T47D (cell line): Measurements from ENCODE around the gene PYCARD.
A peak's percentile ranks its signal among the peaks of the same experiment; 100 is the strongest.

Source experiments
- DNase-seq, 2 experiments: peaks; one replicate each; pipeline versions ENCODE4 v3.0.0 to v3.0.0-alpha.2; 2011 to 2012; ENCODE audit warnings: low read depth in 1 of 2, low spot score in 1 of 2
- JUND ChIP-seq: IDR thresholded peaks from 2 replicates; pipeline ENCODE4 v1.6.1; 2012; ENCODE audit warnings: low read depth
- in situ Hi-C: cut with HindIII; loops from 2 replicates; pipeline ENCODE4 v1.10.0; 2016; ENCODE audit warnings: low sequenced_read_pairs, low pct_unique_long_range_greater_than_20kb

PYCARD gene

GRCh38 chr16:31224092-31224955 lies 21.8 kb upstream of the PYCARD start:
- in situ Hi-C loops: no loop called here
- no peak for TF ChIP-seq JUND
- no peak for DNase-seq

- no peak for TF ChIP-seq JUND
- in situ Hi-C loops: no loop called here
- DNase-seq: no peak
Measured at GRCh38 chr16:31223044-31223443, 20.5 kb upstream of the PYCARD start.

- in situ Hi-C loops: no loop called here
- no peak for DNase-seq
- TF ChIP-seq JUND: no peak
Measured at GRCh38 chr16:31221357-31222160, 19.0 kb upstream of the PYCARD start.

- in situ Hi-C loops: no loop called here
- no peak for TF ChIP-seq JUND
- DNase-seq: no peak
Measured at GRCh38 chr16:31219154-31219741, 16.7 kb upstream of the PYCARD start.

DNA sequence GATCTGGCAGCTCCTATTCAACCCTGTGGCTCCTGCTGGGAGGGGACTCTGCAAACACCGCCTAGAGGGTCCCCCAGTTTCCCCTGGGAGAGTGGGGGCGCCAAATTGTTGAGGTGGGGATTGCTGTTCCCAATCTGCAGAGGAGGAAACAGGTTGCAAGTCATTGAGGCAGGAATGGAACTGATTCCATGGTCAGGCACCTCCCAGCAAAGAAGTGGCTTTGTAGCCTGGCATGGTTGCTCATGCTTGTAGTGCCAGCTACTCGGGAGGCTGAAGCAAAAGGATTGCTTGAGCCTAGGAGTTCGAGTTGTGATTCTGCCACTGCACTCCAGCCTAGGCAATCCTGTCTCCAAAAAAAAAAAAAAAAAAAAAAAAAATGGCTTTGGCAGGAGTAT lies 14.6 kb upstream of the PYCARD start:
- no peak for TF ChIP-seq JUND
- DNase-seq: no peak
- in situ Hi-C loops: no loop called here

DNA sequence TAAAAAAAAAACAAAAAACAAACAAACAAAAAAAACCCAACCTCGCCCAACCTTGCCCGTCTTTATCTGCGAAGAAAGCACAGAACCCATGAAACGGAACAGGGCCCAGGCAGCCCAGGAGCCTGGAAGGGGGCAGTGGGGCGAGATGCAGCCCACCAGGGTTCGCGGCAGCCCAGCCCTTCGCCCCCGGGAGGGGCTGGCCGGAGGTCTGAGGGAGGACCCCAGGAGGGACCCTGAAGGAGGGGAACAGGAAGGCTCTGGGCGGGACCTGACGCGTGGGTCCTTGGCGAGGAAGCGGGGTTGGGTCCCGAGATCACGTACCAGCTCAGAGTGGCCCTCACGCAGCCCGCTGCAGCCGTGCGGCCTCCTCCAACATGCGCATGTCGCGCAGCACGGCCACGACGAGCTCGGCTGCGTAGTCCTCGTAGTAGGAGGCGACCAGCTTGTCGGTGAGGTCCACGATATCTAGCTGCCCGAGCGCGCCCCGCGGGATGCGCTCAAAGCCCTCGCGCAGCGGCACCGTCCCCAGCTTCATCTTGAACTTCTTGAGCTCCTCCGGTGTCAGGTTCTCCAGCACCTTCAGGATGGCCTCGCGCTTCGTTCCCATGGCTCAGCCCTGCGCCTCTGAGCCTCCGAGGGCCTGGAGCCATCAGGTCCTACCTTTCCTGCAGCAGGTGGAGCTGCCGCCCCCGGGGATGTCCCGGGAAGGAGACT lies 14.0 kb upstream of the PYCARD start, which contains the start of gene PYDC1:
TSS of gene PYDC1 (minus strand) at position 714 of the 714 bp plus-strand sequence. CDS start at position 607, 107 bp downstream.
- no peak for DNase-seq
- in situ Hi-C loops: no loop called here

DNA sequence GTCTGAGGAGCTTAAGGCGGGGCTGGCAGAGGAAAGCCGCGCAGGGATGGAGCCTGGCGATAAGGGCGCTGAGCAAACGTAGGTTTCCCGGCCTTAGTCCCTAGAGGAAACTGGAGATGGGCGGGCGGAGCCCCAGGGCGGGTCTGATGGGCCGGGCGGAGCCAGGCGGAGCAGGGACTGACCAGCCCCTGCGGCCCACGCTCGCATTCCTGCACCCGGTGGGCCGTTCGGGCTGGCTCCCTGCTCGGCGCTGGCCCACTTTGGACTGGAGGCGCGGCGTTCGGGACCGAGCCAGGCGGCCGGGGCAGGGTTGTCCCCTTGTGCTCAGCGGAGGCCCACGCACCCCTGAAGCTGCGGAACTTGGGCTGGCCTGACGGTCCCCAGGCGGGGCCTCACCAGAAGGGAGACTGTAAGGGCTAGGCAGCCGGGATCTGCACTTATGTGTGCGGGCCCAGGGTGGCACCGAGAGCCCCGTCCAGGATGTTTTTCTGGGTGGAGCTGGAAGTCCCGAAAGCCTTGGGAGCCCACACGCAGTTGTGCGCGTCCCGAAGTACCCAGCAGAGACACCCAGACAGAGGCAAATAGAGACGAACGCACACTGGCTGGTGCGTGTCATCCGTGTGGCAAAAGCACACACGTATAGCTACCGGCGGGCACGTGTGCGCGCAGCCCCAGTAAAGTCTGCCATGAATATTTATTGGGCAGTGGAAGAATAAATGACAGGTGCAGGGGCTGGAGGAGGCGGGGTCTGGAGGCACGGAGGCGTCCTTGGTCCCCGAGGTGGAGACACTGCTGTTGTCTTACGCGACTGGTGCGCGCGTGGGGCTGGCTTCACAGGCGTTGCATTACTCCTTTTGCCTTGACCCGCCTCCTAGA lies 13.0 kb upstream of the PYCARD start:
- DNase-seq: peak; percentile 73 to 98
- in situ Hi-C loops: no loop called here
- no peak for TF ChIP-seq JUND

More for the DNA sequence above, 14.0 kb upstream of the PYCARD start, which contains the start of gene PYDC1:
- TF ChIP-seq JUND: no peak

DNA sequence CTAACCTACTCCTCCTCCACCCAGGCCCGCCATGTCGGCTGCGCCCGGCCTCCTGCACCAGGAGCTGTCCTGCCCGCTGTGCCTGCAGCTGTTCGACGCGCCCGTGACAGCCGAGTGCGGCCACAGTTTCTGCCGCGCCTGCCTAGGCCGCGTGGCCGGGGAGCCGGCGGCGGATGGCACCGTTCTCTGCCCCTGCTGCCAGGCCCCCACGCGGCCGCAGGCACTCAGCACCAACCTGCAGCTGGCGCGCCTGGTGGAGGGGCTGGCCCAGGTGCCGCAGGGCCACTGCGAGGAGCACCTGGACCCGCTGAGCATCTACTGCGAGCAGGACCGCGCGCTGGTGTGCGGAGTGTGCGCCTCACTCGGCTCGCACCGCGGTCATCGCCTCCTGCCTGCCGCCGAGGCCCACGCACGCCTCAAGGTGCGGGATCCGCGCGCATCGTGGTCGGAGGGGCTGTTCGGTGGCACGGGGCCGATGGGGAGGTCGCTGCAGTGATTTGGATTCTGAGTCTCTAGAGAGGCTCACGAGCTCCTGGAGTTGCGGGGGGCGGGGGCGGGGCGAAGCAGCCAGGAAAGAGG lies 12.2 kb upstream of the PYCARD start:
- in situ Hi-C loops: no loop called here
- no peak for DNase-seq
- no peak for TF ChIP-seq JUND

GRCh38 chr16:31213877-31214707 lies 11.5 kb upstream of the PYCARD start, which contains the start of gene TRIM72:
Gene TRIM72 (plus strand): TSS chr16:31214119. CDS start chr16:31214739, 620 bp downstream.
- no peak for DNase-seq
- no peak for TF ChIP-seq JUND
- in situ Hi-C loops: no loop called here

DNA sequence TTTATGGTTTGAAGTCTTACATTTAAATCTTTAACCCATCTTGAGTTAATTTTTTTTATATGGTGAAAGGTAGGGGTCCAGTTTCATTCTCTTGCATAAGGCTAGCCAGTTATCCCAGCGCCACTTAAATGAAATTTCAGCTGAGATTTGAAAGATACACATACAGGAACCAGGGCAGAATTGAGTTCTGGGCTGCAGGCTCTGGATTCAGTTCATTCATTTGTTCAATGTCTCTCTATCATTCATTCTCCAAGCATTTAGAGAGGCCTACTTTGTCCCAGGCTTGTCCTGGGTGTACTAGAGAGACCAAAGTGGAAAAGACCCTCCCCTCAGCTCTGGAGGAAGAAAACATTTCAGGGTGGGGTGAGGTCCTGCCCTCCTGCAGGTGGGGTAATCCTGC lies 10.8 kb upstream of the PYCARD start:
- in situ Hi-C loops: no loop called here
- no peak for DNase-seq
- TF ChIP-seq JUND: no peak
